ENCODE data around the gene PPFIA3. TPM values are rescaled to one million over a fixed set of nuclear protein-coding genes. Genes with fewer than 3 reads are reported as not detected.
A peak's percentile ranks its signal among the peaks of the same experiment; 100 is the strongest.
"Not testable (repeated sequence)": the region's sequence is repeated elsewhere in the genome, so short reads cannot be mapped to it uniquely, and the experiment has no call there.

Gene PPFIA3
- total and polyA plus RNA-seq, 9 donors, result 5.5 to 11.1 (median 8.2) TPM

GRCh38 chr19:49135686-49136085, 16.3 kb downstream of the PPFIA3 start:
- Histone ChIP-seq H3K27me3 (ENCODE audit: control insufficient read depth, insufficient read depth, low read length) (peaks cover 13% of the 10 kb centered on the region), H3K9me3 (replicated peaks; ENCODE audit: control insufficient read depth, low read depth, low read length) (no peaks in the 10 kb centered on the region), H3K4me1 (ENCODE audit: control insufficient read depth, insufficient read depth, low read length) (peaks cover 39% of the 10 kb centered on the region), H3K4me3 (ENCODE audit: low read length) (no peak overlapping the region), H3K36me3 (ENCODE audit: control insufficient read depth, insufficient read depth, low read length) (no peaks in the 10 kb centered on the region), H3K27ac (ENCODE audit: low read length) (no peak overlapping the region)
- WGBS (ENCODE audit: insufficient coverage), result 100% methylated on average over 1 of the region's 5 CpGs
- DNase-seq, result no peak

- WGBS (ENCODE audit: insufficient coverage), result 60% methylated on average over 10 of the region's 10 CpGs
- DNase-seq, result no peak
- no peaks in the 10 kb centered on the region for H3K36me3 ChIP-seq (ENCODE audit: control insufficient read depth, insufficient read depth, low read length)
- no peak overlapping the region for H3K4me3 ChIP-seq (ENCODE audit: low read length)
- H3K9me3 ChIP-seq (replicated peaks; ENCODE audit: control insufficient read depth, low read depth, low read length), result no peaks in the 10 kb centered on the region
- peaks cover 13% of the 10 kb centered on the region for H3K27me3 ChIP-seq (ENCODE audit: control insufficient read depth, insufficient read depth, low read length)
- H3K4me1 ChIP-seq (ENCODE audit: control insufficient read depth, insufficient read depth, low read length), result peaks cover 39% of the 10 kb centered on the region
- H3K27ac ChIP-seq (ENCODE audit: low read length), result peak overlapping the region; percentile 76
Observed at GRCh38 chr19:49136771-49137171, 17.4 kb downstream of the PPFIA3 start.

DNA sequence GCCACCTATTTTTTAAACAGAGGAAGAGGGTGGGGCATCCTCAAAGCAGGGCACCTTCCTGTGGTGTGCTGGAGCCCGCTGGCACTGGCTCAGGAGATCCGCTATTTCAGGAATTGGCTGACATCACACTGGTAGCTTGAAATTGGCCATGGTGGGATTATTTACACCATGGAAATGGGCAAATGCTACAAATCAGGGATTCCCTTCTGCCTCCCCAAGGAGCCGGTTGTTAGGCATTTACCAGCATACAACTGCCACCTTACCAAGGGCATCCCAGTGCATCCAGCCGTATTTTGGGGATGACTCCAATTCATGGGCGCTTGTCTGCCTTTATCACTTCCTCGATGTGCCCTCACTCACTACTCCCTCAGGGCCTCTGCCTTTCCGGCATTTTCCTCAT, 21.6 kb downstream of the PPFIA3 start:
- DNase-seq, result no peak
- WGBS (ENCODE audit: insufficient coverage), result 83% methylated on average over 7 of the region's 7 CpGs
- H3K4me3 ChIP-seq (ENCODE audit: low read length), result no peak overlapping the region
- no peaks in the 10 kb centered on the region for H3K27me3 ChIP-seq (ENCODE audit: control insufficient read depth, insufficient read depth, low read length)
- H3K27ac ChIP-seq (ENCODE audit: low read length), result no peak overlapping the region
- H3K4me1 ChIP-seq (ENCODE audit: control insufficient read depth, insufficient read depth, low read length), result peaks cover 33% of the 10 kb centered on the region
- H3K36me3 ChIP-seq (ENCODE audit: control insufficient read depth, insufficient read depth, low read length), result no peaks in the 10 kb centered on the region
- no peaks in the 10 kb centered on the region for H3K9me3 ChIP-seq (replicated peaks; ENCODE audit: control insufficient read depth, low read depth, low read length)

- H3K4me1 ChIP-seq (ENCODE audit: control insufficient read depth, insufficient read depth, low read length), result peaks cover 33% of the 10 kb centered on the region
- no peaks in the 10 kb centered on the region for H3K36me3 ChIP-seq (ENCODE audit: control insufficient read depth, insufficient read depth, low read length)
- WGBS (ENCODE audit: insufficient coverage), result 72% methylated on average over 2 of the region's 6 CpGs
- no peak for DNase-seq
- no peaks in the 10 kb centered on the region for H3K27me3 ChIP-seq (ENCODE audit: control insufficient read depth, insufficient read depth, low read length)
- H3K27ac ChIP-seq (ENCODE audit: low read length), result no peak overlapping the region
- no peak overlapping the region for H3K4me3 ChIP-seq (ENCODE audit: low read length)
- H3K9me3 ChIP-seq (replicated peaks; ENCODE audit: control insufficient read depth, low read depth, low read length), result no peaks in the 10 kb centered on the region
Observed at GRCh38 chr19:49141352-49141751, 22.0 kb downstream of the PPFIA3 start.

DNA sequence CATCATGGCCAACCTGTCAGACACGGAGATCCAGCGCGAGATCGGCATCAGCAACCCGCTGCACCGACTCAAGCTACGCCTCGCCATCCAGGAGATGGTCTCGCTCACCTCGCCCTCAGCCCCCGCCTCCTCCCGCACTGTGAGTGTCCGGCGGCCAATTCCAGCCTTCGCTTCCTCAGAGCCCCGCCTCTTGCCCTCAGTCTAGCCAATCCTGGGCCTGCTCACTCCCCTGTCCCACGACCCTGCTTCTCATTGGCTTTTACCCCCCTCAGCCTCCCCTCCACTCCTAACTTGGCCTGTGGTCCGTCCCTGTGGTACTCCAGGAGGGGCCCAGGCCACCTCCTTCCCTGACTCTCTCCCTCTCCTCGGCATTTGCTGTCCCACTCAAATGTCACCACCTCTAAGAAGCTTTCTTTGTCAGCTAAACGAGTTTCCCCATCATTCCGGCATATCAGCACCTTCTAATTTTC, 23.6 kb downstream of the PPFIA3 start:
- Histone ChIP-seq H3K27me3 (ENCODE audit: control insufficient read depth, insufficient read depth, low read length) (no peaks in the 10 kb centered on the region), H3K4me1 (ENCODE audit: control insufficient read depth, insufficient read depth, low read length) (peaks cover 25% of the 10 kb centered on the region), H3K36me3 (ENCODE audit: control insufficient read depth, insufficient read depth, low read length) (no peaks in the 10 kb centered on the region), H3K9me3 (replicated peaks; ENCODE audit: control insufficient read depth, low read depth, low read length) (no peaks in the 10 kb centered on the region), H3K4me3 (ENCODE audit: low read length) (peak overlapping the region; percentile 63), H3K27ac (ENCODE audit: low read length) (no peak overlapping the region)
- WGBS (ENCODE audit: insufficient coverage), result under 1% methylated on average over 21 of the region's 21 CpGs
- DNase-seq, result peak; percentile 96

DNA sequence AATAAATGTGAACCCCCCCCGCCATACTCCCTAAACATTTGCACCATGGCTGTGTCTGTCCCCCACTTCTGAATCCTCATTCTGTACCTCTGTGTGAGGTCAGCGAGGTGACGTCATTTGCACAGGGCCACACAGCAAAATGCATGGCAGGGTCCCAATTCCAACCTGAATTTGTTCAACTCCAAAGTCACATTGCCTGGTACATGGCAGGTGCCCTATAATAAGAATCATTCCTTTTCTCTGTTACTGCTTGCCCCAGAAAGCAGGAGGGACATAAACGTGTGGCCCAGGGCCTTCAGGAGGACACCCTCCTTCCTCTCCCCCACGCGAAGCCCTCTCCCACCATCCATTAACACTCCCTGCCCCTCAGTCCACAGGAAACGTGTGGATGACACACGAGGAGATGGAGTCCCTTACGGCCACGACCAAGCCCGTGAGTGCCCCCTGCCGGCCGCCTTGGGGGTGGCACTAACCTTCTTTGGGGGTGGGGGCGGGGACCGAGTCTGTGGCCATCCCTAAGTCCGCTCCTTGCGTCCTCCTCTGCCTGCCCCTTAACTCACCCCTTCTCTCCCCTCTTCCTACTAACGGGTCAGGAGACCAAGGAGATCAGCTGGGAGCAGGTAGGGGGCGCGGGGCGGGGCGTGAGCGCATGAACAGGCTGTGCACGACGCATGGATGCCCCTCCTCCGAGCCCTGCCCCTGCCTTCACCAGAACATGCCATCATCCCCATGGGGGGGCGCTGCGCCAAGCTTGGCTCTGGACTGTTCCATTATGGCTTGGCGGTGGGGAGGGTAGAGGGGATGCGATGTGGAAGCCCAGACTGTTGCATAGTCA, 26.4 kb downstream of the PPFIA3 start:
- no peak overlapping the region for H3K27ac ChIP-seq (ENCODE audit: low read length)
- H3K4me3 ChIP-seq (ENCODE audit: low read length), result peak overlapping the region; percentile 18
- peak; percentile 74 for DNase-seq
- peaks cover 44% of the 10 kb centered on the region for H3K4me1 ChIP-seq (ENCODE audit: control insufficient read depth, insufficient read depth, low read length)
- no peaks in the 10 kb centered on the region for H3K27me3 ChIP-seq (ENCODE audit: control insufficient read depth, insufficient read depth, low read length)
- H3K36me3 ChIP-seq (ENCODE audit: control insufficient read depth, insufficient read depth, low read length), result no peaks in the 10 kb centered on the region
- no peaks in the 10 kb centered on the region for H3K9me3 ChIP-seq (replicated peaks; ENCODE audit: control insufficient read depth, low read depth, low read length)
- WGBS (ENCODE audit: insufficient coverage), result 3% methylated on average over 14 of the region's 30 CpGs

GRCh38 chr19:49146408-49146770, 27.0 kb downstream of the PPFIA3 start:
- H3K27ac ChIP-seq (ENCODE audit: low read length); H3K4me3 ChIP-seq (ENCODE audit: low read length); H3K27me3 ChIP-seq (ENCODE audit: control insufficient read depth, insufficient read depth, low read length); H3K9me3 ChIP-seq (replicated peaks; ENCODE audit: control insufficient read depth, low read depth, low read length); H3K36me3 ChIP-seq (ENCODE audit: control insufficient read depth, insufficient read depth, low read length); DNase-seq: not testable (repeated sequence)
- WGBS (ENCODE audit: insufficient coverage), result 14% methylated on average over 7 of the region's 7 CpGs
- peaks cover 50% of the 10 kb centered on the region for H3K4me1 ChIP-seq (ENCODE audit: control insufficient read depth, insufficient read depth, low read length)

DNA sequence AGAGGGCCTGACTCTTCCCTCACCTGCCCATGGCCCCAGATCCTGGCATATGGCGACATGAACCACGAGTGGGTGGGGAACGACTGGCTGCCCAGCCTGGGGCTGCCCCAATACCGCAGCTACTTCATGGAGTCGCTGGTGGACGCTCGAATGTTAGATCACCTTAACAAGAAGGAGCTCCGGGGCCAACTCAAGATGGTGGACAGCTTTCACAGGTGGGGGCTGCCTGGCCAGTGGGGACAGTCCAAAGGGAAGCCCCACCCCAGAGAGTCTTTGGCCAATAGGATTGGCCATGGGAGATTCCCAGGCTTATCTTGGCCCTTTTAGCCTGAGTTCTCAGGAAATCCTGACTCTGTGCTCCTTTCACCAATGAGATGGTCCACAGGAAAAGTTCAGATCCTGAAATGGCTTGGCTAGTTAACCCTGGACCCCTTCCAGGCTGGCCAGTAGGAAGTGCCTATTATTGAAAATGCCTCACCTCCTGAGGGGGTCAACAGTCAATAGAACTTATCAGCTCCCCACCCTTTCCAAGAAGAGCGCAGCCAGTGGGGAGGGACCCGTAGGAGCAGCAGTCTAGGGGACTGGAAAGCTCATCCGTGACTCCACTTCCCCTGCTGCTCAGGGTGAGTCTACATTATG, 28.8 kb downstream of the PPFIA3 start:
- Histone ChIP-seq H3K27me3 (ENCODE audit: control insufficient read depth, insufficient read depth, low read length) (no peaks in the 10 kb centered on the region), H3K9me3 (replicated peaks; ENCODE audit: control insufficient read depth, low read depth, low read length) (no peaks in the 10 kb centered on the region), H3K4me3 (ENCODE audit: low read length) (peak overlapping the region; percentile 95), H3K4me1 (ENCODE audit: control insufficient read depth, insufficient read depth, low read length) (peaks cover 51% of the 10 kb centered on the region), H3K27ac (ENCODE audit: low read length) (peak overlapping the region; percentile 60), H3K36me3 (ENCODE audit: control insufficient read depth, insufficient read depth, low read length) (peaks cover 3% of the 10 kb centered on the region)
- WGBS (ENCODE audit: insufficient coverage), result 69% methylated on average over 10 of the region's 11 CpGs
- no peak for DNase-seq

DNA sequence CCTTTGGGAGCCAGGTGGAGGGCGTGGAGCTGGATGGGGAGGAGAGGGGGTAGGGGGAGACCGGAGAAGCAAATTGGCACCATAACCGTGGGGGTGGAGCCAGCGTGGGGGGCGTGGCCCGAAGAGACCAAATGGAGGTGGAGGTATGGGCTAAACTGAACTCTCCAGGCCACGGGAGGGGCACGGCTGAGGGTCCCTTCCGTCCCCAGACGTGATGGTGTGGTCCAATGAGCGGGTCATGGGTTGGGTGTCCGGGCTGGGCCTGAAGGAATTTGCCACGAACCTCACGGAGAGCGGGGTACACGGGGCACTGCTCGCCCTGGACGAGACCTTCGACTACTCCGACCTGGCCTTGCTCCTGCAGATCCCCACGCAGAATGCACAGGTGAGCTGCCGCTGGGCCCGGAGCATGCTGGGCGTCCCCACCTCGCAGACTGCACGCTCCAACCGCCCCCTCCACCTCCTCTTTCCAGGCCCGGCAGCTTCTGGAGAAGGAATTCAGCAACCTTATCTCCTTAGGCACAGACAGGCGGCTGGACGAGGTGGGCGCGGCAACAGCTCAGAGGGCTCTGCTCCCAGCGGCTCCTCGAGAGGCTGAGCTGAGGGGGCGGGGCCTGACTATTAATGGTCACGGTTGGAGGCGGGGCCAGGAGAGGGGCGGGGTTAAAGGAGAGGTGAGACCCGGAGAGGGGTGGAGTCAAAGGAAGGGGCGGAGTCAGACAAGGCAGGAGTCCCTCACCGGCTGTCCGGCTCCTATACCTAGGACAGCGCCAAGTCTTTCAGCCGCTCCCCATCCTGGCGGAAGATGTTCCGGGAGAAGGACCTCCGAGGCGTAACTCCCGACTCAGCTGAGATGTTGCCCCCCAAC, 29.7 kb downstream of the PPFIA3 start:
- no peaks in the 10 kb centered on the region for H3K27me3 ChIP-seq (ENCODE audit: control insufficient read depth, insufficient read depth, low read length)
- peaks cover 54% of the 10 kb centered on the region for H3K4me1 ChIP-seq (ENCODE audit: control insufficient read depth, insufficient read depth, low read length)
- peak overlapping the region; percentile 91 for H3K27ac ChIP-seq (ENCODE audit: low read length)
- H3K4me3 ChIP-seq (ENCODE audit: low read length), result peak overlapping the region; percentile 95
- H3K9me3 ChIP-seq (replicated peaks; ENCODE audit: control insufficient read depth, low read depth, low read length), result no peaks in the 10 kb centered on the region
- 1% methylated on average over 42 of the region's 49 CpGs for WGBS (ENCODE audit: insufficient coverage)
- peaks cover 3% of the 10 kb centered on the region for H3K36me3 ChIP-seq (ENCODE audit: control insufficient read depth, insufficient read depth, low read length)
- peak; percentile 96 for DNase-seq

DNA sequence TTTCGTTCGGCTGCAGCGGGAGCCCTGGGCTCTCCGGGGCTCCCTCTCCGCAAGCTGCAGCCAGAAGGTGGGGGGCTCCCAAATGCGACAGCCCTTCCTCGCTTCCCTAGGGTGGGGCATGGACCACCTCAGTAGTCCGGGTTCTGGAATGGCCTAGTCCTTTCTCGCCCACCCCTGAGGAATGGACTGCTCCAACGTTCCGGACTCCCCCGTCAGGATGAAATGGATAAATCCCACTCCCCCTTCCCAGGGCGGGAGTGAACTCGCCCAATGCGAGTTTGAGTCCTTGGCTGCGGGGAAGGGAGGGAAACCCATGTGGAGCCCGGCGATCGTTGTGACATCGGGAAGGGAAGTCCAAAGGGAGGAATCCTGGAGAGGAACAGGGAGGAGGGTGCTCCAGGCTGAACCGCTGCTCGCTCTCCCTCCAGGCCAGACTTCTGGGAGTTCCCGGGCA, 30.3 kb downstream of the PPFIA3 start:
- Histone ChIP-seq H3K27ac (ENCODE audit: low read length) (peak overlapping the region; percentile 91), H3K4me1 (ENCODE audit: control insufficient read depth, insufficient read depth, low read length) (peaks cover 61% of the 10 kb centered on the region), H3K36me3 (ENCODE audit: control insufficient read depth, insufficient read depth, low read length) (peaks cover 3% of the 10 kb centered on the region), H3K9me3 (replicated peaks; ENCODE audit: control insufficient read depth, low read depth, low read length) (no peaks in the 10 kb centered on the region), H3K27me3 (ENCODE audit: control insufficient read depth, insufficient read depth, low read length) (no peaks in the 10 kb centered on the region), H3K4me3 (ENCODE audit: low read length) (peak overlapping the region; percentile 95)
- WGBS (ENCODE audit: insufficient coverage), result 1% methylated on average over 16 of the region's 23 CpGs
- DNase-seq, result peak; percentile 97

All from muscle of leg (tissue), 11 donors.